Activated T-cell treated with anti-CD3 and anti-CD28 coated beads for 48 hours (primary cell): ENCODE data around the gene PTGER1.
"Not testable (repeated sequence)": the region's sequence is repeated elsewhere in the genome, so short reads cannot be mapped to it uniquely, and the experiment has no call there.

Experiments used
- DNase-seq: peaks from one replicate; pipeline ENCODE4 v3.0.0-alpha.2; 2020; ENCODE audit warnings: low read depth

Gene PTGER1

GRCh38 chr19:14475251-14476073 is at the start of gene PTGER1:
Gene PTGER1, minus strand, starts transcription at chr19:14475354. Its CDS starts 1,034 bp downstream, at chr19:14474320.
- DNase-seq, result peak; percentile 43

GRCh38 chr19:14520543-14520942 is 45.4 kb upstream of the PTGER1 start:
- no peak for DNase-seq

GRCh38 chr19:14519860-14520407 is 44.8 kb upstream of the PTGER1 start:
- no peak for DNase-seq

- no peak for DNase-seq
Measured at GRCh38 chr19:14519245-14519859, 44.2 kb upstream of the PTGER1 start.

- peak; percentile 70 for DNase-seq
Measured at GRCh38 chr19:14517840-14518505, 42.8 kb upstream of the PTGER1 start, which contains the start of gene DNAJB1. Gene DNAJB1, minus strand, starts transcription at chr19:14518397. Its CDS starts 48 bp downstream, at chr19:14518349.

- no peak for DNase-seq
Measured at GRCh38 chr19:14517446-14517839, 42.3 kb upstream of the PTGER1 start.

GRCh38 chr19:14516746-14517438 is 41.7 kb upstream of the PTGER1 start:
- no peak for DNase-seq

- DNase-seq, result no peak
Measured at GRCh38 chr19:14516048-14516534, 40.9 kb upstream of the PTGER1 start.

GRCh38 chr19:14515501-14516047 is 40.4 kb upstream of the PTGER1 start:
- DNase-seq, result no peak

GRCh38 chr19:14514215-14514863 is 39.2 kb upstream of the PTGER1 start:
- DNase-seq, result no peak

- no peak for DNase-seq
Measured at GRCh38 chr19:14512406-14512961, 37.3 kb upstream of the PTGER1 start.

GRCh38 chr19:14511229-14511593 is 36.1 kb upstream of the PTGER1 start:
- no peak for DNase-seq

- no peak for DNase-seq
Measured at GRCh38 chr19:14510311-14511228, 35.4 kb upstream of the PTGER1 start.

- DNase-seq, result no peak
Measured at GRCh38 chr19:14507704-14508542, 32.8 kb upstream of the PTGER1 start.

- peak; percentile 79 for DNase-seq
Measured at GRCh38 chr19:14505488-14506239, 30.5 kb upstream of the PTGER1 start.

- DNase-seq, result not testable (repeated sequence)
Measured at GRCh38 chr19:14504575-14504974, 29.4 kb upstream of the PTGER1 start.

- DNase-seq, result no peak
Measured at GRCh38 chr19:14503285-14503684, 28.1 kb upstream of the PTGER1 start.
